Suprapubic skin (tissue), 4 donors: Measurements from ENCODE around the gene PSMA2. TPM values are rescaled to one million over a fixed set of nuclear protein-coding genes. Genes with fewer than 3 reads are reported as not detected.

Source experiments
- DNase-seq, 2 donors: peaks; one replicate each; pipeline ENCODE4 v3.0.0-alpha.2; 2019; ENCODE audit warnings: low spot score in 2 of 2
- H3K27ac ChIP-seq: fragments of 200-600 bp; sonication (generic); one replicate; pipeline ENCODE4 v1.5.1; 2019
- H3K27me3 ChIP-seq: fragments of 200-600 bp; sonication (generic); one replicate; pipeline ENCODE4 v1.5.1; 2019
- H3K36me3 ChIP-seq: fragments of 200-600 bp; sonication (generic); one replicate; pipeline ENCODE4 v1.5.1; 2019
- H3K4me1 ChIP-seq: fragments of 200-600 bp; sonication (generic); one replicate; pipeline ENCODE4 v1.5.1; 2019
- H3K4me3 ChIP-seq: fragments of 200-600 bp; sonication (generic); one replicate; pipeline ENCODE4 v1.5.1; 2019; ENCODE audit warnings: mild to moderate bottlenecking
- H3K9me3 ChIP-seq: fragments of 200-600 bp; sonication (generic); one replicate; pipeline ENCODE4 v1.5.1; 2019
- EP300 ChIP-seq: sonication (generic); formaldehyde crosslinking; IDR thresholded peaks from one replicate; pipeline ENCODE4 v1.6.1; 2017; ENCODE audit warnings: antibody characterized with exemption
- POLR2A ChIP-seq, 2 donors: fragments of 450-650 bp; IDR thresholded peaks; one replicate each; pipeline ENCODE4 v1.6.1; 2017; ENCODE audit warnings: antibody characterized with exemption in 2 of 2, mild to moderate bottlenecking in 2 of 2, moderate library complexity in 2 of 2
- POLR2AphosphoS5 ChIP-seq, 3 donors: sonication (generic); formaldehyde crosslinking; IDR thresholded peaks; one replicate each; pipeline ENCODE4 v1.6.1; 2017; ENCODE audit warnings: antibody characterized with exemption in 3 of 3
- WGBS: methylation state at CpG from one replicate; pipeline ENCODE4 v1.1.5; 2018; 5-methylcytosine and 5-hydroxymethylcytosine counted together
- total RNA-seq, 4 donors: library from RNA; depleted of rRNA; stranded (reverse); fragments of >200 nt; gene quantifications; one replicate each; pipeline ENCODE4 v1.1.0, GENCODE V29; 2016
- TF ChIP-seq, protein P1 (sequence below), 2 donors: fragments of 200-600 bp in 1 of 2; fragments of 450-650 bp in 1 of 2; sonication (generic) in 1 of 2; IDR thresholded peaks; one replicate each; pipeline ENCODE4 v1.5.1; 2016 to 2019; ENCODE audit warnings: antibody characterized with exemption in 2 of 2, mild to moderate bottlenecking in 1 of 2, moderate library complexity in 1 of 2

Gene PSMA2
- total RNA-seq, 4 donors from 2014 or later: 29.9 to 58.9 (median 46.0) TPM

DNA sequence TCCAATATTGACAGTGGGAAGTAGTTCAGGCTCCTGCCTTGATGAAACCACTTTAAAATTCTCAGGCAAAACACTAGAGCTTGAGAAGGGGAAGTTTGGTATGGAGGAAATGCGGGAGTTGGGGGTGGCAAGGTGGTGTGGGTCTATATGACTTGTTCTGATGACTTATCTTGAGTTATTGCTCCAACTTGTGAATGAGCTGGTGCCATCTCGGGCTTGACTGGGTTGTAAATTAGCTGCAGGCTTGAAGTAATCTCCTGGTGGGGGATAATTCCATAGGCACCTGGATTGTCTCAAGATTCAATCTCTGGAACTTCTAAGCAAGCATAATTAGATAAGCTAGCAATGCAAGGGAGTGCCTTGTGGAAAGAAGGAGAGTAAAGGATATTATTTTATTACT is 29.2 kb upstream of the PSMA2 start:
- H3K4me1 ChIP-seq: no peaks in the 10 kb centered on the region
- no peak for DNase-seq
- H3K9me3 ChIP-seq: no peaks in the 10 kb centered on the region
- no peak overlapping the region for H3K27ac ChIP-seq
- H3K4me3 ChIP-seq: no peak overlapping the region
- peaks cover 6% of the 10 kb centered on the region for H3K27me3 ChIP-seq
- H3K36me3 ChIP-seq: no peaks in the 10 kb centered on the region
- TF ChIP-seq POLR2A (IDR thresholded peaks at IDR 0.05) (no peak), POLR2AphosphoS5 (IDR thresholded peaks at IDR 0.05) (no peak), EP300 (no peak)
- TF ChIP-seq, protein P1, sequence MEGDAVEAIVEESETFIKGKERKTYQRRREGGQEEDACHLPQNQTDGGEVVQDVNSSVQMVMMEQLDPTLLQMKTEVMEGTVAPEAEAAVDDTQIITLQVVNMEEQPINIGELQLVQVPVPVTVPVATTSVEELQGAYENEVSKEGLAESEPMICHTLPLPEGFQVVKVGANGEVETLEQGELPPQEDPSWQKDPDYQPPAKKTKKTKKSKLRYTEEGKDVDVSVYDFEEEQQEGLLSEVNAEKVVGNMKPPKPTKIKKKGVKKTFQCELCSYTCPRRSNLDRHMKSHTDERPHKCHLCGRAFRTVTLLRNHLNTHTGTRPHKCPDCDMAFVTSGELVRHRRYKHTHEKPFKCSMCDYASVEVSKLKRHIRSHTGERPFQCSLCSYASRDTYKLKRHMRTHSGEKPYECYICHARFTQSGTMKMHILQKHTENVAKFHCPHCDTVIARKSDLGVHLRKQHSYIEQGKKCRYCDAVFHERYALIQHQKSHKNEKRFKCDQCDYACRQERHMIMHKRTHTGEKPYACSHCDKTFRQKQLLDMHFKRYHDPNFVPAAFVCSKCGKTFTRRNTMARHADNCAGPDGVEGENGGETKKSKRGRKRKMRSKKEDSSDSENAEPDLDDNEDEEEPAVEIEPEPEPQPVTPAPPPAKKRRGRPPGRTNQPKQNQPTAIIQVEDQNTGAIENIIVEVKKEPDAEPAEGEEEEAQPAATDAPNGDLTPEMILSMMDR (IDR thresholded peaks at IDR 0.05): no peak
- WGBS: 61% methylated on average over 2 of the region's 2 CpGs

DNA sequence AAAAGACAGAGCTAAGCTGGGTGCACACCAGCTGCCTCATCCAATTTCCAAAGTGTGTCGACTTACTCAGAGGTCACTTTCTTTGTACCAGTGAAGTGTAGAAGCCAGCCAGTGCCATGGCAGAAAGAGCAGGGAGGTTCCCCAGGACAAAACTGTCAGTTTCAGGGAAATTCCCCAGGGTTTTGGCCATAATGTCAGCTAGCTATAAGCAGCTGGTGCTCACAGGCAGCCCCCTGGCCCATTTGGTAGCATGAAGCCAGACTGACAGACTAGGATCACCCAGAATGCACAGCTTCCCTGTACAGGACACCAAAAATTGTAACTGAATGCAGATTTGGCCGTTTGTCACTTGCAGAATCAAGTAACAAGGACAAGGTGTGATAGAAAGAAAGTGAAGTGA is 28.8 kb upstream of the PSMA2 start:
- no peaks in the 10 kb centered on the region for H3K9me3 ChIP-seq
- no peak for TF ChIP-seq POLR2AphosphoS5 (IDR thresholded peaks at IDR 0.05)
- TF ChIP-seq, protein P1 (IDR thresholded peaks at IDR 0.05): no peak
- TF ChIP-seq EP300: no peak
- TF ChIP-seq POLR2A (IDR thresholded peaks at IDR 0.05): no peak
- 70% methylated on average over 2 of the region's 2 CpGs for WGBS
- H3K36me3 ChIP-seq: no peaks in the 10 kb centered on the region
- no peaks in the 10 kb centered on the region for H3K4me1 ChIP-seq
- H3K4me3 ChIP-seq: no peak overlapping the region
- H3K27me3 ChIP-seq: peaks cover 6% of the 10 kb centered on the region
- DNase-seq: no peak
- H3K27ac ChIP-seq: no peak overlapping the region

DNA sequence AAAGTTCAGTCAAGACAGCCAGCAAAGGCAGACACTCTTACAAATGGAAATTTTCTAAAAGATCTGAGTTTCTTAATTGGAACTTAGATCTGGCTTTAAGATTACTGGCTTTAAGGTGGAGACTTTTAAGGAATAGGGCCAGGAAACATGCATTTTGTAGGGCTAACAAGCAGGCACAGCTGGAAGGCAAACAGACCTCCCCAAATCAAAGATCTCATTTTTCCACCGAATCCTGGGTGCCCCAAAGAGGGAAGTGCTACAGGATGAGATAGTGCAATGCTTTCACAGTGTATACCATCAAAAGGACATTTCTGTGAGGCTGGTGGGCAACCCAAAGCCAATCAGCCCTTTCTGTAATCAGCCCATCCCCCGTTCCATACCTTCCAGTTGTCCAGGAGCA is 27.6 kb upstream of the PSMA2 start:
- peaks cover 6% of the 10 kb centered on the region for H3K27me3 ChIP-seq
- TF ChIP-seq EP300: no peak
- TF ChIP-seq, protein P1 (IDR thresholded peaks at IDR 0.05): no peak
- no peak for DNase-seq
- no peak overlapping the region for H3K4me3 ChIP-seq
- H3K9me3 ChIP-seq: no peaks in the 10 kb centered on the region
- WGBS: 84% methylated on average over 2 of the region's 2 CpGs
- no peaks in the 10 kb centered on the region for H3K4me1 ChIP-seq
- H3K36me3 ChIP-seq: no peaks in the 10 kb centered on the region
- H3K27ac ChIP-seq: no peak overlapping the region

DNA sequence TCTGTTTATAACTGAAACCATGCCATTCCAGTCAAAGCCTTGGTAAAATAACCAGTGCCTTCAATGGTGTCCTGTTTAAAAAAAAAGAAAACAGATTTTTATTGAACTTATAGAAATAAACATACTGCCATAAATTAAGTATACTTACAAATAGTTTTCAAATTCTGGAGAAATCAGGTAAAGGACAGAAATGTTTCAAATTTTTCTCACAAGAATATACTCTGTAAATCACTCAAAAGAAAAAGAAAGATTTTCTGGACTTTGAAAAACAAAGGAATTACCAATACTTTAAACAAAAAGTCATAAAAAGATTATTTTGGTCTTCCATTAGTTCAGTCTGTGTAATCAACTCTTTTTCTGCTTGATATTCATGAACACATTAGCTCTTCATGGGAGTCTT is 24.1 kb upstream of the PSMA2 start:
- Histone ChIP-seq H3K27me3 (peaks cover 6% of the 10 kb centered on the region), H3K27ac (no peak overlapping the region), H3K4me1 (no peaks in the 10 kb centered on the region), H3K9me3 (no peaks in the 10 kb centered on the region), H3K36me3 (no peaks in the 10 kb centered on the region), H3K4me3 (no peak overlapping the region)
- TF ChIP-seq, protein P1 (IDR thresholded peaks at IDR 0.05): no peak
- TF ChIP-seq EP300 (no peak), POLR2A (IDR thresholded peaks at IDR 0.05) (no peak), POLR2AphosphoS5 (IDR thresholded peaks at IDR 0.05) (no peak)
- DNase-seq: no peak

DNA sequence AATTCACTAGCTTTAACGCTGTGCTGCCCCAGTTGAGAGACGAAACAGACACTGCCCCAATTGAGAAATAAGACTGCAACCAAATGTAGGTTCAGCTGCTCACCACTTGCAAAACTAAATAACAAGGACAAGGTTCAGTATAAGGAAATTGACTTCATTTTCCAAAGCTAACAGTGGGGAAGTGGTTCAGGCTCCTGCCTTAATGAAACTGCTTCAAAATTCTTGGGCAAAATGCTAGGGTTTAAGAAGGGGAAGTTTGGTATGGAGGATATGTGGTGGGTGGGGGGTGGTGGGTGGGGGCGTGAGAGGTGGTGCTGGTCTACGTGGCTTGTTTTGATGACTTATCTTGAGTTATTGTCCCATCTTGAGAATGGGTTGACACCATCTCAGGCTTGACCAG is 22.0 kb upstream of the PSMA2 start:
- TF ChIP-seq POLR2AphosphoS5 (IDR thresholded peaks at IDR 0.05): no peak
- TF ChIP-seq POLR2A (IDR thresholded peaks at IDR 0.05): no peak
- H3K4me1 ChIP-seq: no peaks in the 10 kb centered on the region
- 92% methylated on average over 4 of the region's 4 CpGs for WGBS
- H3K9me3 ChIP-seq: no peaks in the 10 kb centered on the region
- no peak for DNase-seq
- H3K4me3 ChIP-seq: no peak overlapping the region
- H3K36me3 ChIP-seq: no peaks in the 10 kb centered on the region
- no peaks in the 10 kb centered on the region for H3K27me3 ChIP-seq
- no peak overlapping the region for H3K27ac ChIP-seq

DNA sequence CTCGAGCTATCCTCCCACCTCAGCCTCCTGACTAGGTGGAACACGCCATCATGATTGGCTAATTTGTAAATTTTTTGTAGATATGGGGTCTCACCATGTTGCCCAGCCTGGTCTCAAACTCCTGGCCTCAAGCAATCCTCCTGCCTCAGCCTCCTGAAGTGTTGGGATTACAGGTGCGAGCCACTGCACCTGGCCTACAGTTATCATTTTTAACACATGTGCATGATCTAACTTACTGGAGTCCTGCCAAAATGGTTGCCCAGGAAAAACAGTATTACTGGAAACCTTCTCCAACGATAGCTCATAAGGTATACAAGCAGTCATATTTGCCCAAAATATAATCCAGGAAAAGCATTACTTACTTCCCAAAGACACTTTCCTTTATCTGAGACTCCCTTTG is 20.4 kb upstream of the PSMA2 start:
- H3K4me3 ChIP-seq: no peak overlapping the region
- H3K27me3 ChIP-seq: no peaks in the 10 kb centered on the region
- H3K36me3 ChIP-seq: no peaks in the 10 kb centered on the region
- no peak for DNase-seq
- no peaks in the 10 kb centered on the region for H3K9me3 ChIP-seq
- H3K27ac ChIP-seq: no peak overlapping the region
- TF ChIP-seq POLR2A (IDR thresholded peaks at IDR 0.05) (no peak), EP300 (no peak), POLR2AphosphoS5 (IDR thresholded peaks at IDR 0.05) (no peak)
- TF ChIP-seq, protein P1 (IDR thresholded peaks at IDR 0.05): no peak
- 77% methylated on average over 4 of the region's 4 CpGs for WGBS
- H3K4me1 ChIP-seq: no peaks in the 10 kb centered on the region
